Measurements from ENCODE around the gene SLC38A9. TPM values are rescaled to one million over a fixed set of nuclear protein-coding genes. Genes with fewer than 3 reads are reported as not detected.
A peak's percentile ranks its signal among the peaks of the same experiment; 100 is the strongest.

Gene SLC38A9
- total RNA-seq, 4 donors from 2014 or later, result 15.0 to 48.6 (median 32.3) TPM

- DNase-seq, result no peak
- no peaks in the 10 kb centered on the region for H3K36me3 ChIP-seq
- H3K27me3 ChIP-seq, result no peaks in the 10 kb centered on the region
- H3K4me1 ChIP-seq, result peaks cover 0 to 33% (median 7%) of the 10 kb centered on the region in 4 donors
- no peak overlapping the region for H3K4me3 ChIP-seq
- in situ Hi-C loops (cut with MboI; ENCODE audit: low pct_ligation_motif_present in 1 of 4, low pct_unique_long_range_greater_than_20kb in 1 of 4, low sequenced_read_pairs in 3 of 4), result no loop called here
- 80 to 84% methylated on average over 1 of the region's 1 CpG for WGBS, 2 donors (ENCODE audit: low coverage in 1 of 2)
- intact Hi-C loops (cut with DNase I; ENCODE audit: low total_unique reads), result no loop called here
- TF ChIP-seq EP300 (IDR thresholded peaks at IDR 0.05; ENCODE audit: low read depth) (no peak), POLR2AphosphoS5 (IDR thresholded peaks at IDR 0.05) (no peak), POLR2A (IDR thresholded peaks at IDR 0.05) (no peak)
- TF ChIP-seq, protein P1, sequence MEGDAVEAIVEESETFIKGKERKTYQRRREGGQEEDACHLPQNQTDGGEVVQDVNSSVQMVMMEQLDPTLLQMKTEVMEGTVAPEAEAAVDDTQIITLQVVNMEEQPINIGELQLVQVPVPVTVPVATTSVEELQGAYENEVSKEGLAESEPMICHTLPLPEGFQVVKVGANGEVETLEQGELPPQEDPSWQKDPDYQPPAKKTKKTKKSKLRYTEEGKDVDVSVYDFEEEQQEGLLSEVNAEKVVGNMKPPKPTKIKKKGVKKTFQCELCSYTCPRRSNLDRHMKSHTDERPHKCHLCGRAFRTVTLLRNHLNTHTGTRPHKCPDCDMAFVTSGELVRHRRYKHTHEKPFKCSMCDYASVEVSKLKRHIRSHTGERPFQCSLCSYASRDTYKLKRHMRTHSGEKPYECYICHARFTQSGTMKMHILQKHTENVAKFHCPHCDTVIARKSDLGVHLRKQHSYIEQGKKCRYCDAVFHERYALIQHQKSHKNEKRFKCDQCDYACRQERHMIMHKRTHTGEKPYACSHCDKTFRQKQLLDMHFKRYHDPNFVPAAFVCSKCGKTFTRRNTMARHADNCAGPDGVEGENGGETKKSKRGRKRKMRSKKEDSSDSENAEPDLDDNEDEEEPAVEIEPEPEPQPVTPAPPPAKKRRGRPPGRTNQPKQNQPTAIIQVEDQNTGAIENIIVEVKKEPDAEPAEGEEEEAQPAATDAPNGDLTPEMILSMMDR (IDR thresholded peaks at IDR 0.05), result no peak
- H3K27ac ChIP-seq, result no peak overlapping the region
- no peaks in the 10 kb centered on the region for H3K9me3 ChIP-seq
Measured at GRCh38 chr5:55623789-55624188, 88.3 kb downstream of the SLC38A9 start.

- Histone ChIP-seq H3K36me3 (no peaks in the 10 kb centered on the region), H3K27ac (peak overlapping the region in 1 of 4 donors; percentile 9), H3K27me3 (no peaks in the 10 kb centered on the region), H3K4me3 (no peak overlapping the region), H3K4me1 (peaks cover 0 to 33% (median 7%) of the 10 kb centered on the region in 4 donors), H3K9me3 (no peaks in the 10 kb centered on the region)
- intact Hi-C loops (cut with DNase I; ENCODE audit: low total_unique reads), result no loop called here
- no peak for TF ChIP-seq POLR2AphosphoS5 (IDR thresholded peaks at IDR 0.05)
- no peak for TF ChIP-seq EP300 (IDR thresholded peaks at IDR 0.05; ENCODE audit: low read depth)
- TF ChIP-seq, protein P1 (IDR thresholded peaks at IDR 0.05), result no peak
- TF ChIP-seq POLR2A (IDR thresholded peaks at IDR 0.05), result no peak
- in situ Hi-C loops (cut with MboI; ENCODE audit: low pct_ligation_motif_present in 1 of 4, low pct_unique_long_range_greater_than_20kb in 1 of 4, low sequenced_read_pairs in 3 of 4), result no loop called here
- WGBS, 2 donors (ENCODE audit: low coverage in 1 of 2), result 84 to 86% methylated on average over 2 of the region's 2 CpGs
- DNase-seq, result no peak
Measured at GRCh38 chr5:55622460-55622859, 89.7 kb downstream of the SLC38A9 start.

- Histone ChIP-seq H3K4me3 (no peak overlapping the region), H3K9me3 (no peaks in the 10 kb centered on the region), H3K4me1 (peaks cover 0 to 25% (median 4%) of the 10 kb centered on the region in 4 donors), H3K27ac (peak overlapping the region; percentile 54 to 63 (median 60)), H3K27me3 (no peaks in the 10 kb centered on the region), H3K36me3 (no peaks in the 10 kb centered on the region)
- 29 to 59% methylated on average over 3 of the region's 3 CpGs for WGBS, 2 donors (ENCODE audit: low coverage in 1 of 2)
- no peak for DNase-seq
- in situ Hi-C loops (cut with MboI; ENCODE audit: low pct_ligation_motif_present in 1 of 4, low pct_unique_long_range_greater_than_20kb in 1 of 4, low sequenced_read_pairs in 3 of 4) (no loop called here), intact Hi-C loops (cut with DNase I; ENCODE audit: low total_unique reads) (no loop called here)
- TF ChIP-seq POLR2AphosphoS5 (IDR thresholded peaks at IDR 0.05) (peak in 1 of 3 donors; percentile 10), EP300 (IDR thresholded peaks at IDR 0.05; ENCODE audit: low read depth) (no peak)
Measured at GRCh38 chr5:55621229-55621628, 90.9 kb downstream of the SLC38A9 start.

GRCh38 chr5:55620766-55621160 is 91.4 kb downstream of the SLC38A9 start:
- Histone ChIP-seq H3K27me3 (no peaks in the 10 kb centered on the region), H3K36me3 (no peaks in the 10 kb centered on the region), H3K4me3 (no peak overlapping the region), H3K27ac (peak overlapping the region; percentile 54 to 63 (median 60)), H3K4me1 (peaks cover 0 to 20% (median 2%) of the 10 kb centered on the region in 4 donors), H3K9me3 (no peaks in the 10 kb centered on the region)
- in situ Hi-C loops (cut with MboI; ENCODE audit: low pct_ligation_motif_present in 1 of 4, low pct_unique_long_range_greater_than_20kb in 1 of 4, low sequenced_read_pairs in 3 of 4) (no loop called here), intact Hi-C loops (cut with DNase I; ENCODE audit: low total_unique reads) (no loop called here)
- TF ChIP-seq EP300 (IDR thresholded peaks at IDR 0.05; ENCODE audit: low read depth) (no peak), POLR2AphosphoS5 (IDR thresholded peaks at IDR 0.05) (no peak)
- TF ChIP-seq, protein P1 (IDR thresholded peaks at IDR 0.05), result no peak
- DNase-seq, result no peak
- 83 to 89% methylated on average over 4 of the region's 4 CpGs for WGBS, 2 donors (ENCODE audit: low coverage in 1 of 2)

Data from transverse colon (tissue), 4 donors.